NCI-H524 treated with DMSO at 0.1 percent for 48 hours (cell line): ENCODE data around the gene THRA.

Experiments used
- DNase-seq: peaks from one replicate; lab custom pipeline; 2025; lab: John Stamatoyannopoulos, UW

Gene THRA

DNA sequence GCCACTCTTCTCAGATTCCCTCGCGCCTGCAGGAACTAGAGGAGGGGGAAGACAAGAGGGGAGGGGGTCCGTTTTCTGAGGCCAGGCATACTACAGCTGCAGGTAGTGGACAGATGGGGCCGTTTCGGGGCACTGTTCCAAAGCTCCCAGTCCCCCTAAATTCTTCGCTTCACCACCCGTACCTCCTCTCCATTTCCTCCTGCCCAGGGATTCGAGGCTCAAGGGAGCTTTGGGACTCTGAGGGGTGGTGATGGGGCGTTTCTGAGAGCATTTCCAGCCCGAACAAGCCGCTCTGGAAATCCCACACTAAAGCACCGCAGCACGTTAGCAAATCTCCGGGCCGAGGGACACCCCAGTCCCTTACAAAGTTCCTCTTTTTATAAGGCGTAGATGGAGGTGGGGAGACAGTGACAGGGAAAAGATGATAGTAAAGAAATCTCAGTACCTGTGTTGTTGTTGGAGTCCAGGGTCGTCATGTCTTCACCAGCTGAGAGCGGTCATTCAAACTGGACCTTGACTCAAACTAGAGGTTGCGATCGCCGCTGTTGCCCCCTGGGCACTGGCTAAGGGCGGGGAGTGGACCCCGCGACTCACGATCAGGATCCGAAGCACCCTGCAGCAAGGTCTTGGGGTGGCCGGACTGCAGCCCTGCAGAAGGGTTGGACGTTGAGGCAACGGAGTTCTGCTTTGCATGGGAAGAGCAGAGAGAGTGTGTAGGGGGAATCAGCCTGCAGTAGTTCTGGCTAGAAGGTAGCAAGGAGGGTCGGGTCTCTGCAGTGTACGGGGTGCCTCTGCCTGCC lies 37.1 kb downstream of the THRA start:
- no peak for DNase-seq

DNA sequence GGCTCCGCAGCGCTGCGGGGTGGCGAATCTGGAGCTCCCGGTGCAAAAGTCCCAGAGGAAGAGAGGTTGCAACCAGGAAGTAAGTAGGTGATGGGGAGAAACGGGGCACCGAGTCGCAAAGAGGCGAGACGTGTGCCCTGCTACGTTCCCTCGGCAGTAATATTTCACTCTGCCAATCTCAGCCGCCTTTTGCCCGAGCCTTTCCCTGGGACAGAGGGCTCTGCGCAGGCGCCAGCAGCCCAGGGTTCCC lies 37.6 kb downstream of the THRA start, which contains the start of gene NR1D1:
Gene NR1D1, minus strand, starts transcription at position 171 of the 250 bp plus-strand sequence. CDS start 495 bp downstream, outside the sequence.
- no peak for DNase-seq

GRCh38 chr17:40100669-40101366 lies 38.1 kb downstream of the THRA start:
- peak; percentile 89 for DNase-seq

GRCh38 chr17:40101367-40102210 lies 38.8 kb downstream of the THRA start:
- DNase-seq = no peak

DNA sequence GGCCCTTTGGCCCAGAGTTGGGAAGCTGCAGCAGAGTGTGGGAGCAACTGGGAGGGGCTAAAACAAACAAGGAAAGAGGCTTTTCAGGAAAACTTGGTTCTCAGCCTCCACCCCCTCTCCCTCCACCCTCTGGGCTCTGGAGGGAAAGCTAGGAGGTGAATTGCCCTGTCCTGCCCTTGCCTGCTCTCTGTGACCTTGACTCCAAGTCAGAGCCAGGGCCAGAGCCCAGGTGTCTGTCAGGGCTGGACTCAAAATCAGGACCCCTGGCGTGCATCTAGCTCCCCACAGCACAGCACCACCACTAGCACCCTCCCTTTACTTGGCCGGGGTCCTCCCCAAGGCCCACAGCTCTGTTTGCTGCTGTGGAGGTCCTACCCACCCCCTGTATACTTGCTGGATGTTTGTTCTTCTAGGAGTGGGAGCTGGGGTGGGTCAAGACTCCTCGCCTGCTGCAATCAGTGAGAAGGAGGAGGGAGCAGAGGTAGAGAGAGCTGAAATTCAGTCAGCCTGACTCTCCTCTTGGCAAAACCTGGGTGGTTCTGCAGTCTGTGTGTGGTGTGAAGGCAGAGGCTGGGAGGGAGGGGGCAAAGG lies 40.4 kb downstream of the THRA start:
- DNase-seq = no peak

- no peak for DNase-seq
Measured at GRCh38 chr17:40103688-40104087, 40.9 kb downstream of the THRA start.

DNA sequence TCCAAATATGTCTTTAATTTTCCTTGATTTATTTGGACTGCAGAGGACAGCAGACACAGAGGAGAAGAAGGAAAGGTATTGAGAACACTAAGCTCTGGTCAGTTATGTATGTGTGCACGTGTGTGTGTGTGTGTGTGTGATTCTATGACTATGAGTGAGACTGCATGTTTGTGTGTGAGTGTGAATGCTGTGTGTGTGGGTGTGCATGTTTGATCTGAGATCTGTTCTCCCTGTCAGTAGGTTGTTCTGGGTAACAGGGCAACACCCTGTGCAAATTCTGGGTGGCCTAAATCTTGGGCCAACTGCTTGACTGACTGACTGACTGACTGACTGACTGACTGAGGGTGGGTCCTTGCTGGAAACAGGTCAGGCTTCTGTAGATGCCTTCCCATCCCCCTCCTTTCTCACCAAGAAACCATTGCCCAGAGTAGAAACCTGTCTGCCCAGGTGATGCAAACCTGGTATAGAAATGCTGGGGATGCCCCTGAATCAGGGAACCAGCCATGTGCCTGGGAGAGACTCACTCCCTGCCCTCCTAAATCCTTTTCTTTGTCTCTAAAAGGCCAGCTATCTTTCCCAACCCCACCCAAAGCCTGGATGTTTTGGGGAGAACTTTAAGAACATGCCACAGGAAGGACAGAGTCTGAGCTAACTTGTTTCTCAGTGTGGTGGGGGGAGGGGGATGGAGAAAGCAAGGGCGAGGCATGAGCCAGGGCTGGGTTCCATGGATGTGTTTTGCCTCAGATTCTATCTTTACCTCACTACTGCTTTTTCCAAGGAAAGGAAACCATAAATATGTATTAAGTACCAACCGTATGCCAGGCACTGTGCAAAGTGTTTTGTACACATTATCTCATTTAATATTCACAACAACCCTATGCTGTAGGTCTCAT lies 42.1 kb downstream of the THRA start:
- no peak for DNase-seq

DNA sequence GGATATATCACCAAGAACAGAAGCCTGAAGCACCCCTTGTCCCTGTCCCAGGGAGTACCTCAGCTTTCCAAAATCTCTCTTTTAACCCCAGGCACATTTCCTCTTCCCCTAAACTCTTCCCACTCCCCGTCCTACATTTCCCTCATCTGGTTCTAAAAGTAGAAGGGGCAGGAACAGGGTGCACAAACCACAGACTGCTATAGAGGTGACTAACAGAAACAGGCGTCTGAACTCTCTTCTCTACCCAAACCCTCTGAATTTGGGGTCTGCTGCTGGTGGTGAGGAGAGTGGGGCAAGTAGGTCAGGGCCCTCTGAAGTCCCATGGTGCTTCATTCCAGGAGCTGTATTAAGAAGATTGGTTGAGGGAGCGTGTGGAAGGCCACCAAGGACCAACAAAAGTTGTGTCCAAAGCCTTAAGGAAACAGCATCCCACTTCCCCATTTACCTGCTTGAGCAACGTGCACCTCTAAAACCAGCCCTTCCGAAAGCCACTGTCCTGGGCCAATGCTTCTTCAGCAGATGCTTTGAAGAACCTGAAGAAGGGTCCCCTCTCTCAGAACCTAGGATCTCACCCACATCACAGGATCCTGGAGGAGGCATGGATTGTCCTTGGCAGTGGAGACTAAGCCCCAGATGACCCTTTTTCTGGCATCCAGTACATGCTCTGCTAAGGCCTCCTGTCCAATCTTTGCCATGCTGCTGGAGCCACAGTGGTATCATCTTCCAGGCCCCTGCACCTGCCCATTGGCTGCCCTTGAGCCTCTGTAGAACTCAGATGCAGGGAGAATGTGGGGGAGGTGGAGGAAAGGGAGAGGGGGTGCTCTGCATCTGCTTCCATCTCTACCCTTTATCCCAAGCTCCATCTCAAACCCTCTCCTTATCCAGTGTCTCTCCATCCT lies 43.3 kb downstream of the THRA start:
- DNase-seq = no peak

- DNase-seq = no peak
Measured at GRCh38 chr17:40106760-40107521, 44.2 kb downstream of the THRA start.

DNA sequence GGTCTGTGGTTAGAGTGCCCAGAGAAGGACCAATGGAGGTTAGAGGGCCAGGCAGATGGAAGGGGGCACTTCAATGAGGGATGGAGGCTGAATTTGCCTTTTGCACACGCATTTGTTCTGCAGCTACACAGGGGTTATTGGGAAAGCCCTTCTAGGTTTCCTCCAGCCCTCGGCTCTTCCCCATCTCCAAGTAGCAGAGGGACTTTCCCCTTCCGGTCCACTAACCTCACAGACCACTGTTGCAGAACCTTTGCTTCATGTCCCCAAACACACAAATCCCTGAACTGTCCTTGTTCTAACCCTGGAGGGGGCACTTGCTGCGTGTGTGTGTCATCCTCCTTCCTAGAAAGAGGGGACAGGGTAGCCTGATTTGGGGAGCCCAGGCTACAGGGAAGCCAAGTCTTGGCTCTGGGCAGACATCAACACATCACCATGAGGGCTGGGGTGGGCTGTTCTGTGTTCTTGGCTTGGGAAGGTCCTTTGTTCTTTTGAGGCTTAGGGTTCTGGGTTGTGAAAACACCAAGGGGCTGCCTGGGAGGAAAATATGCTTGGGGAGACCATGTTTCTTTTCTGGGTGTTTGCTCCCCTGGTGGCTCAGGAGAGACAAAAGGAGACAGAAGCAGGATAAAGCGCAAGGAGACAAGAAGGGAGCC lies 44.9 kb downstream of the THRA start:
- no peak for DNase-seq

GRCh38 chr17:40108970-40109824 lies 46.4 kb downstream of the THRA start:
- no peak for DNase-seq

DNA sequence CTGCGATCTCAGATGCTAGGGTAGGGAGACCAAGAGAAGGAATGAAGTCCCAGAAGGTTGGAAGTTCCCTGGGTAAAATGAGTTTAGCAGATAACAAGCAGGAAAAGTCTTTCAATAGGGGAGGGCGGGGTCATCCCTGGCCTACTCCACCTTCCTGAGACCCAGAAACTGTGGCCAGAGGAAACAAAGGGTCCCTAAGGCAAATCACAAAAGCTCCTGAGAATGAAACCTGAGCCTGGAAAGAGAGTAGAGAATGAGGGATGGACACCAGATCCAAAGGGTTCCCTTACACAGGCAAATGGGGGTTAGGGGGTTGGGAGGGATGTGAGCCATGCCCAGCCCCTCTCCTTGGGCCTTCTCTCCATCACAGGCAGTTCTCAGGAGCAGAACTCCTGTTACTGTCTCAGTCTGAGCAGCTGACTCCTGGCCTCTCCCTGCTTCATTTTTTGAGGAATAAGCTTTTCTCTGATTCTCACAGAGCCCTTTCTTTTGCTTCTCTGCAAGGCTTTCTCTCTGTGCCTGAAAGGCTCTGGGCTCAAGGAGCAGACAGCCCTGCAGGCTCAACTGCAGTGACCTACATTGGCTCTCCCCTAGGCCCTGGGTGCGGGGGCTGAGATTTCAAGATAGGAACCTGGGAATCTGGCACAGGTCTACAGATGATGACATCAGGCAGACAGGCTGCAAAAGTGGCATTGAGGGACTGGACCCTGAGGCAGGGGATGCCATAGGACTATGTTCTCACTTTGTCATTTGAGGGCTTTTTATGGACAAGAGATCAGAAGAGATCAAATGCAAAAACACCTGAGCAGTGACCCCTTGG lies 47.5 kb downstream of the THRA start:
- no peak for DNase-seq

- DNase-seq = peak; percentile 81
Measured at GRCh38 chr17:40111221-40112128, 48.7 kb downstream of the THRA start.

- DNase-seq = no peak
Measured at GRCh38 chr17:40112191-40112711, 49.5 kb downstream of the THRA start.

GRCh38 chr17:40112718-40113109 lies 49.9 kb downstream of the THRA start:
- no peak for DNase-seq
